ENCODE results near the gene NDFIP1. TPM values are rescaled to one million over a fixed set of nuclear protein-coding genes. Genes with fewer than 3 reads are reported as not detected.

The NDFIP1 gene
- total and polyA plus RNA-seq, 10 of the 15 experiments (the other 5 are each of a cell fraction or from before 2014, with no cell fraction given) = 0.08 to 2.7 (median 0.92) TPM

DNA sequence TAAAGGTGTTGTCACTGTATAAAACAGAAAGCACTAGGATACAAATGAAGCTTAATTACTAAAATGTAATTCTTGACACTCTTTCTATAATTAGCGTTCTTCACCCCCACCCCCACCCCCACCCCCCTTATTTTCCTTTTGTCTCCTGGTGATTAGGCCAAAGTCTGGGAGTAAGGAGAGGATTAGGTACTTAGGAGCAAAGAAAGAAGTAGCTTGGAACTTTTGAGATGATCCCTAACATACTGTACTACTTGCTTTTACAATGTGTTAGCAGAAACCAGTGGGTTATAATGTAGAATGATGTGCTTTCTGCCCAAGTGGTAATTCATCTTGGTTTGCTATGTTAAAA is 43.8 kb downstream of the NDFIP1 start:
- WGBS (ENCODE audit: insufficient coverage, insufficient replicate concordance, low lambda C conversion rate, missing lambda C conversion rate) = 78% methylated on average over 1 of the region's 1 CpG
- ChIA-PET CTCF (interaction anchor here (0.6 to 2.8 kb wide), 13 partner anchors 21 to 561 kb away, joined by 3 to 18 read pairs (median 5); partner anchors contain the start of gene SPRY4), RAD21 (ENCODE audit: unreplicated experiment) (interaction anchor here (0.5 to 1.6 kb wide), 7 partner anchors 175 to 552 kb away, joined by 3 to 15 read pairs (median 5); no protein-coding TSS in a partner anchor), SMC1A (ENCODE audit: uncharacterized antibody, unreplicated experiment) (interaction anchor here (0.7 to 1.9 kb wide), 14 partner anchors 8 to 546 kb away, joined by 3 to 10 read pairs (median 4); no protein-coding TSS in a partner anchor), POLR2A (no interaction called here)
- Histone ChIP-seq H3K4me1 (ENCODE audit: control insufficient read depth, insufficient read depth, low read length) (no peaks in the 10 kb centered on the region), H3K4me3 (no peak overlapping the region), H3K9me3 (replicated peaks; ENCODE audit: control insufficient read depth, insufficient read depth, low read length) (no peaks in the 10 kb centered on the region), H3K36me3 (ENCODE audit: control insufficient read depth in 2 of 2, insufficient read depth in 2 of 2, low read length in 1 of 2) (no peaks in the 10 kb centered on the region), H3K9ac (ENCODE audit: control insufficient read depth, insufficient read depth, low read length) (no peak overlapping the region), H3K27ac (ENCODE audit: control insufficient read depth, insufficient read depth) (no peak overlapping the region), H3K27me3 (replicated peaks in 1 of 2; ENCODE audit: control insufficient read depth in 2 of 2, insufficient read depth in 2 of 2, low read length in 1 of 2) (no peaks in the 10 kb centered on the region), H4K20me1 (ENCODE audit: control insufficient read depth, insufficient read depth) (no peaks in the 10 kb centered on the region), H3K79me2 (ENCODE audit: control insufficient read depth, insufficient read depth, low read length) (no peaks in the 10 kb centered on the region), H2AFZ (ENCODE audit: control insufficient read depth, low read depth, low read length) (no peak overlapping the region), H3K4me2 (ENCODE audit: control insufficient read depth, insufficient read depth) (no peak overlapping the region)
- in situ Hi-C loops (cut with MboI) = loop anchor here (10.0 kb wide), 1 partner anchor 732 kb away; no protein-coding TSS in a partner anchor
- ATAC-seq (no peak), DNase-seq (ENCODE audit: low read depth, low spot score) (no peak), FAIRE-seq (no peak)
- no TSS peak for BruUV-seq (replicated peaks)
- peak; percentile 42; the same call in 1 of the 2 replicates for TF ChIP-seq JUNB (IDR thresholded peaks at IDR 0.05)
- TF ChIP-seq CHD4 (IDR thresholded peaks at IDR 0.05) = no peak
- intact Hi-C loops (cut with micrococcal nuclease; ENCODE audit: unreplicated experiment) = loop anchor here (1.0 to 5.0 kb wide), 5 partner anchors 250 to 560 kb away; no protein-coding TSS in a partner anchor

- Histone ChIP-seq H3K4me2 (ENCODE audit: control insufficient read depth, insufficient read depth) (no peak overlapping the region), H2AFZ (ENCODE audit: control insufficient read depth, low read depth, low read length) (no peak overlapping the region), H3K27me3 (replicated peaks in 1 of 2; ENCODE audit: control insufficient read depth in 2 of 2, insufficient read depth in 2 of 2, low read length in 1 of 2) (no peaks in the 10 kb centered on the region), H3K36me3 (ENCODE audit: control insufficient read depth in 2 of 2, insufficient read depth in 2 of 2, low read length in 1 of 2) (no peaks in the 10 kb centered on the region), H3K4me1 (ENCODE audit: control insufficient read depth, insufficient read depth, low read length) (no peaks in the 10 kb centered on the region), H4K20me1 (ENCODE audit: control insufficient read depth, insufficient read depth) (no peaks in the 10 kb centered on the region), H3K9ac (ENCODE audit: control insufficient read depth, insufficient read depth, low read length) (no peak overlapping the region), H3K27ac (ENCODE audit: control insufficient read depth, insufficient read depth) (no peak overlapping the region), H3K4me3 (no peak overlapping the region), H3K79me2 (ENCODE audit: control insufficient read depth, insufficient read depth, low read length) (no peaks in the 10 kb centered on the region), H3K9me3 (replicated peaks; ENCODE audit: control insufficient read depth, insufficient read depth, low read length) (no peaks in the 10 kb centered on the region)
- ATAC-seq = no peak
- intact Hi-C loops (cut with micrococcal nuclease; ENCODE audit: unreplicated experiment) = loop anchor here (2.0 to 5.0 kb wide), 3 partner anchors 248 to 558 kb away; no protein-coding TSS in a partner anchor
- CTCF ChIA-PET = interaction anchor here (1.0 to 2.8 kb wide), 4 partner anchors 10 to 545 kb away, joined by 3 to 11 read pairs (median 4); no protein-coding TSS in a partner anchor
- SMC1A ChIA-PET (ENCODE audit: uncharacterized antibody, unreplicated experiment) = interaction anchor here (1.0 to 1.5 kb wide), 2 partner anchors 394 to 545 kb away, joined by 5 read pairs; no protein-coding TSS in a partner anchor
- no peak for DNase-seq (ENCODE audit: low read depth, low spot score)
- 40% methylated on average over 12 of the region's 12 CpGs for WGBS (ENCODE audit: insufficient coverage, insufficient replicate concordance, low lambda C conversion rate, missing lambda C conversion rate)
- no TSS peak for BruUV-seq (replicated peaks)
- RAD21 ChIA-PET (ENCODE audit: unreplicated experiment) = interaction anchor here (0.9 to 1.1 kb wide), 2 partner anchors 11 to 145 kb away, joined by 3 to 4 read pairs; no protein-coding TSS in a partner anchor
- POLR2A ChIA-PET = no interaction called here
- FAIRE-seq = no peak
- in situ Hi-C loops (cut with MboI) = loop anchor here (10.0 kb wide), 1 partner anchor 731 kb away; no protein-coding TSS in a partner anchor
- TF ChIP-seq BRCA1 (IDR thresholded peaks at IDR 0.05; ENCODE audit: low read depth, low read length) (no peak), SREBF2 (IDR thresholded peaks at IDR 0.05; ENCODE audit: low read length) (no peak), EED (IDR thresholded peaks at IDR 0.05; ENCODE audit: low read depth) (no peak), CREM (IDR thresholded peaks at IDR 0.05; ENCODE audit: low read depth) (no peak), ZNF207 (IDR thresholded peaks at IDR 0.05; ENCODE audit: borderline replicate concordance) (no peak), TAF1 (IDR thresholded peaks at IDR 0.05; ENCODE audit: borderline replicate concordance, low read depth, low read length) (no peak), MEF2B (IDR thresholded peaks at IDR 0.05; ENCODE audit: partially characterized antibody, poor library complexity, severe bottlenecking) (no peak), KLF5 (IDR thresholded peaks at IDR 0.05; ENCODE audit: partially characterized antibody) (no peak), NR2C2 (IDR thresholded peaks at IDR 0.05; ENCODE audit: borderline replicate concordance, control insufficient read depth, insufficient read length, low read depth) (no peak), MYC (IDR thresholded peaks at IDR 0.05; ENCODE audit: insufficient read depth, insufficient read length, insufficient replicate concordance, low read length, severe bottlenecking) (no peak), IRF3 (IDR thresholded peaks at IDR 0.05) (no peak)
Observed at GRCh38 chr5:142153674-142154448, 45.3 kb downstream of the NDFIP1 start.

Data from GM12878 (cell line).